Thyroid gland (tissue), 4 donors: ENCODE results near the gene RHOA.

Experiments used
- CTCF ChIP-seq, 6 experiments: fragments of 200-600 bp in 3 of 6; fragments of 450-650 bp in 3 of 6; sonication (generic) in 3 of 6; IDR thresholded peaks; one replicate each; pipeline ENCODE4 v1.5.1; 2016 to 2019; ENCODE audit warnings: antibody characterized with exemption in 6 of 6, mild to moderate bottlenecking in 2 of 6, inconsistent platforms in 1 of 6, moderate library complexity in 1 of 6
- POLR2A ChIP-seq, 2 donors: fragments of 450-650 bp; IDR thresholded peaks; one replicate each; pipeline ENCODE4 v1.6.1; 2017; ENCODE audit warnings: antibody characterized with exemption in 2 of 2, mild to moderate bottlenecking in 2 of 2, moderate library complexity in 1 of 2

- TF ChIP-seq POLR2A (IDR thresholded peaks at IDR 0.05) (no peak), CTCF (IDR thresholded peaks at IDR 0.05) (no peak)
These were observed 72.2 kb downstream of the RHOA start for GRCh38 chr3:49339581-49339940.
